NOMO-1 treated with DMSO at 0.1 percent for 48 hours (cell line): ENCODE measurements around the gene ZBTB7C.

Experiments
- DNase-seq: peaks from one replicate; lab custom pipeline; 2025; ENCODE audit not compliant: unreplicated experiment; lab: John Stamatoyannopoulos, UW

Gene ZBTB7C

DNA sequence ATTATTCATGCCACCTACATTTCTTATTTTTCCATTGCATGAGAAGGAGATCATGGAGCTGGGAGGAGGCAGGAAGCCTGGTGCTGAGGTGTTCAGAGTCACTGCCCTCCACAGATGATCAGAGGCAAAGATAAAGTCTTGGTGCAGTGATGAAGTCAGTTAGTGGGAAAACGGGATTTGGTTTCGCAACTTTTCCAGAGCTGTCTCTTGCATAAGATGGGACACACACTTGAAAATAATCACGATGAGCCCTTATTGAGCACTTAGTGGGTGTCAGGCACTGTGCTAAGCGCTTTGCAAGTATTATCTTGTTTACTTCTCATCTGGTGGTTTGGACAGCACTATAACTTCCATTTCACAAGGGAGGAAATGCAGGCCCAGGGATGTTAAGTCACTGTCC, 256.6 kb downstream of the ZBTB7C start:
- DNase-seq: no peak

DNA sequence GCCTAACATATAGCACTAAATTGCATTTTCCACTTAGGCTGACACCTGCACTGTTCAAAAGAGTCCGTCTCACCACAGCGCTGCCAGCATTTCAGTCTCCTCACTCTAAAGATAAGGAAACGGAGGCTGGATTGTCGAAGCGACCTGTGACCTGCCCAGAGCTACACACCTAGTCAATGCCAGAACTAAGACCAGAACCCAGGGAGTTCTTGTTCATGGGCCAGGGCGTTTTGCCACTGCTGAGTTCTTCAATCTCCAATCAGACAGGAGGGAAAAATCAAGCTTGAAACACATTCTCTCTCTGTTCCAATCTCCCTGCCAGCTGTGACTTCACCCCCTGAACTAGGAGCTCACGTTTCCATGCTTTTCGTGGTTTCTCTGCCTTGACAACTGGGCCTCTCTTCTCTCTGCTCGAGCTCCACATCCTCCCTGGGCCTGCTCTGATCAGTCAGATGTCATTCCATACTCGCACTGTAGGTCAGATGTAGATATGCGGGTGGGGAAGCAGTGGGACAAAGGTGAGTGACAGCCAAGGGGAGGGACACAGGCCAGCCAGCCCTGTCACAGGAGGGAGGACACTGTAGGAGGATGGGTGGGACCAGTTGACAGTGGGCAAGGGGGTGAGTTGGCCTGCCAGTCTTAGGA, 257.6 kb downstream of the ZBTB7C start:
- no peak for DNase-seq

DNA sequence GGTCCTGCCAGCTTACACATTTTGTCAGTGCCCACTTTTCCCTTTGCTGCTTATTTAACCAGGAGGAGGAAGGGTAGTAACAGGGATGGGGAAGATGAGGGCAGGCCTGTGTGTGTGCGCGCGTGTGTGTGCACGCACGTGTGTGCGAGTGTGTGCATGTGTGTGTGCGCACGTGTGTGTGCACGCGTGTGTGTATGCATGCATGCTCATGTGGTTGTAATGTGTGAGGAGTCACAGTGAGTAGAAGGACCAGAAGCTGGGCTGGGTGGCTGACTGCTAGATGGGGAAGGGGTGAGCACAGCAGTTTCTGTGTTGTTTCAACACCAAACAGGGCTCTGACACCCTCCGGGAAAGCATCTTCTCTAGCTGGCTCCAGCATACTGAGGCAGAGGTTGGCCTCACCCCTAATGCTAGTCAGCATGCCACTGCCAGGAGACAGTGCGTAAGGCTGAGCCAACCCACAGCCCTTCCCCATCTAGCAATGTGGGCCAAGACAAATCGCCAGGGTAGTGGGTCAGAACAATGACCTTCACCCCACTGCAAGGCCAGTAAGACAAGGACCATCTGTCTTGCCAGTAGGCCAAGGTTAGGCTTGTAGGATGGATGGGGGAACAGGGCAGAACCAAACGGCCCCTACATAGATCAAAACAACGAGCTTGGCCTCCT, 260.0 kb downstream of the ZBTB7C start:
- DNase-seq: no peak

DNA sequence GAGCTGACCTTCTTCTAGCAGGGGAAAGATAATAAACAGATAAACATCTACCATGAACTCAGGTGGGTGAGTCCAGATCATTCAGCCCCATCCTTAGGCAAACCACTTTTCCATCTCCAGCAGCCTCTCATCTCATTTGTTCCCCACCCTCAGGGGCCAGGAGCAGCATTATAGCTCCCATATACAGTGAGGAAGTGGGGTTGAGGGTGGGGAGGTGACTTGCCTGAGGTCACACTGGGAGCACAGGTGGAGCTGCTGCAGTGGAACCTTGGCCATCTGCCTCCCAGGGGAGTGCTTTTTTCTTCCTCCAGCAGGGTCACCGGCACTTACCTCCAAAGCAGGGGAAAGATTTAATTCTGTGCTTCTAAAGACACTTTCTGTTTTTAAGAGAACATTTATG, 266.2 kb downstream of the ZBTB7C start:
- DNase-seq: no peak

DNA sequence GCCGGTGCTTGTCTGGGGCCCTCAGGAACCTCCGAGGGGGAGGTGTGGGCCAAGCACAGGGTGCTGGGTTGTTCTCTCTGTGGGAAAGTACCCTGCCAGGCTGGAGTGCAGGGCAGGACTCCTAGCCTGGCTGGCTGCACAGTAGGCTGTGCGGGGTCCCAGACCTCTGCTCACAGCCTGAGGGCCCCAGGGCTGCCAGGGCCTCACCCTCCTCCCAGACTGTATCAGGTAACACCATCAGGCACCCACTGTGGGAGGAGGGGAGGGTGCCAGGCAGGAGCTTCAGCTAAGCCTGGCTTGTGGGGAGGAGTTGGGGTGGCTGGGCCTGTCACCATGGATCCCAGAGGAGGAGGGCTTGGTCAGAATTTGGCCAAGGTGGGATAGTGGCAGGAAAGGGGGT, 266.8 kb downstream of the ZBTB7C start:
- no peak for DNase-seq

DNA sequence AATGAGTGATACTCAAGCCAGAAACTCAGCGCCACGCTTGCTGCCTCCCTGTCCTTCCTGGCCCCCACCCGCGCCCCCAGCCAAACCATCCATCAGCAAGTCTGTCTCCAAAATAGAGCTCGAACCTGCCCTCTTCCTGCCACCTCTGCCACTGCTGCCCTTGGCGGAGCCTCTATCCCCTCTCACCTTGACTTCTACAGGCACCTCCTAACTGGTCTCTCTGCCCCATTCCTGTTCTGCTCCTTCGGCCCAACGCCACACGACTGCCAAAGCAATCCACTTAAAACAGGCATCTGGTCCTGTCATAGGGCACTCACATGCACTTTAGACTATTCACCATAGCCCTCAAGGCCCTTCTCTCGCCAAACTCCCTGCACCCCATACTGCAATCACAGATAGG, 268.5 kb downstream of the ZBTB7C start:
- no peak for DNase-seq

DNA sequence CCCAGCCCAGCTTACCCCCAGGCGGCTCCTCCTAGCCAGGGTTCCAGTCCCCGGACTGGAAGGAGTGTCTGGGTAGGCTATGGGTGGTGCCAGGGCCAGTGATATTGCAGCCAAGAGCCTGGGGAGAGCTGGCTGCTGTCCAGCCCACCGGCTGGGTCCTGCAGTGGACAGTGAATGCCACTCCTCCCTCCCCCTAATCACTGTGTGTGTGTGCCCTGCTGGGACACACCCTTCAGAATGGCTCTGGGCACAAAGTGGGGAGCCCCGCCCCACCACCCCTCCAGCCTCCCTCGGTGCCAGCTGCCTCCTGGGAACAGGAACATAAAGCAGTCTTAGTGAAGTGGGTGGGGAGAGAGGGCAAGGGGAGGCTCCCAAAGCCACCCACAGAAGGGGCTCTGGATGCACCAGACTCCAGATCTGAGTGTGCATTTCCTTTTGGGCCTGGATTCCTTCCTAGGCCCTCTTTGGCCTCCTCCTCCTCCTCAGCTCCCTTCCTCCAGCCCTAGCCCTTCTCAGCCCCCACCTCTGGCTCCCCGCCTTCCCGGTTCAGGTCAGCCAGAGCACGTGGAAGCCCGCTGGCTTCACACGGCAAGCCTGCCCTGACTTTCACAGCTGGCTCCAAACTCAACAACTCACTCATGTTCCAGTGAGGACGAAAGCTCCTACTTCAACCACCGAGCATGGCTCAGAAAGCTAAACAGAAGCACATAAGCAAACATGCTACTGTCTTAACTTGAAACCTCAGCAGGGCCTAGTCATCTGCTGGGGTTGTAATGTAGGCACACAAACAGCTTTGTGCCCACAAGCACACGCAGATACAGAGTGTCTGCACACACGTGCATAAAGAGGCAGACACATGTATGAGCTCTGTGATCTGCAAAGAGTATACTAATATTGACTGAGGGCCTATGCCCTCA, 269.5 kb downstream of the ZBTB7C start:
- no peak for DNase-seq

DNA sequence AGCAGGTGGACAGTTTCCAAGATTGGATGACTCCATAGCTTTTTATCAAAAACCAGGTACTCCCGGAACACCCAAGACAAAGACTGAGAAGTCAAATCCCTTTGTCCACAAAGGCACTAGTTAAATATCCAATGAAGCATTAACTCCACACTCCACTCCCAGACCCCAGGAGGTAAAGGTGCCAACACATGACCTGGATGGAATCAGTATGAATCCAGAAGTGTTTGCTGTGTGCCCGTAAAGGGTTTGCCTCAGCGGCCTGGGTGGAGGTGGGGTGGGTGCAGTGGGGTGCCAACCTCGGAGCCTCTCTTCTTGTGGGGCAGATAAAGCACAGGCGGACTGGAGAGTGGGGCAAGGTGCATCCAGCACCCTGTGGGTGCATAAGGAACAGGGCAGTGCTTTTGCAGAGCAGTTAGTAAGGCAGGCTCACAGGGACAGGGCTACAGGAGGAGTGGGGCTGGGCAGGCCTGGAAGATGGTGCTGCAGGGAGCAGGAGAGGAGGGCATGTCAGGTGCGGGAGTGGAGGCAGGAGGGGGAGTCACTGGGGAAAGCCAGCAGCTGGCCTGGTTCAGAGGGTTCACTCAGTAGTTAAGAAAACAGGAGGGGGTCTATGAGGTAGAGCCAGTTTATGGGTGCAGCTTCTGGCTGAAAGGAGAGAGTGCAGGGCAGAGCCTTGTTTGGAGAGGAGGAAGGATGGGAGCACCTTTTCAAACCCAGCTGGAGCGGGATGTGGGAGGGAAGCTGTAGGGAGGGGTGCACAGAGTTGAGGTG, 270.3 kb downstream of the ZBTB7C start:
- no peak for DNase-seq

DNA sequence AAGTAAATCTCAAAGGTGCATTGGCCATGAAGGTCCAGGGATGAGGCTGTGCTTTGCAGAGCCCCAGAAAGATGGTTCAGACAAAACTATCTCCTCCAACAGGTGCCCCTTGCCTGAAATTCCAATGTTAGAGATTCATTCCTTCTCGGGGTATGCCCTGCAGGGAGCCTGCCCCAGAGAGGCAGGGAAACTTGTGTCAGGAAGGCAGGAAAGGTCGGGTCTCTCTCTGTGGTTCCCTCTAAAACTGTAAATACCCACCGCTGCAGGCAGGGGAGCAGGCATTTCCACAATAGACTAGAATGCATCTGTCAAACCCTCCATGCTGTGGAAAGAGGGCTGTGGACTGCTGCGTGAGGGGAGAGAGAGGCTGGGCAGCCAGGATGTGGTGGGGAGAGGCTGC, 271.0 kb downstream of the ZBTB7C start:
- DNase-seq: no peak

DNA sequence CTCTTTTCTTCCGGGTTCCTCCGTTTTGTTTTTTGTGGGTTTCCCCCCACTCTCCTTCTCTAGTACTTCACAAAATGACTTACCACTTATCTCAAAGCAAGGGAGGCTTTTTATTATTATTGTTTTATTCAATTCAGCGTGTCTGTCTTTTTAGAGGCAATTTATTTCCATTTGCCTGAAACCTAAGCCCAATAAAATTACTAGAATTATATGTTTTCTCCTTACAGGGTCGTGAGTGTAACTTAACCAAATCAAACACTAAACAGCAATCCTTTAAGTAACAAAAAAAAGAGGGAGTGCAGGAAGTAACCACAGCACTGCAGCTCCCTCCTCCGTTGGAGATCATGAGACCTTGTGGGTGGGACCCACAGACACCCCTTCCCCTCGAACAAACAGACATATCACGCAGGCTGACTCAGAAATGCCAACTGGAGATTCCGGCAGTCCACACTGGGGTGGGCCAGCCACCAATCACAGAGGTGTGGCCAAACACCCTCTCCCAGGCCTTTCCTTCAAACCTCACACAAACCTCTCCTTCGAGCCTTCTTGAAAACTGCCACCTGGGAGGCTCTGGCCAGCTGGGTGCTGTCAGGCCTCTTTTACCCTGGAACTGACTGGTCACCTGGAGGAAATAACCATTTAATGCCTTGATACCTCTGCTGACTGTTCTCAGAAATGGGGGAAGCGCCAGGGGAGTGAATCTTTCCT, 271.7 kb downstream of the ZBTB7C start:
- DNase-seq: no peak

DNA sequence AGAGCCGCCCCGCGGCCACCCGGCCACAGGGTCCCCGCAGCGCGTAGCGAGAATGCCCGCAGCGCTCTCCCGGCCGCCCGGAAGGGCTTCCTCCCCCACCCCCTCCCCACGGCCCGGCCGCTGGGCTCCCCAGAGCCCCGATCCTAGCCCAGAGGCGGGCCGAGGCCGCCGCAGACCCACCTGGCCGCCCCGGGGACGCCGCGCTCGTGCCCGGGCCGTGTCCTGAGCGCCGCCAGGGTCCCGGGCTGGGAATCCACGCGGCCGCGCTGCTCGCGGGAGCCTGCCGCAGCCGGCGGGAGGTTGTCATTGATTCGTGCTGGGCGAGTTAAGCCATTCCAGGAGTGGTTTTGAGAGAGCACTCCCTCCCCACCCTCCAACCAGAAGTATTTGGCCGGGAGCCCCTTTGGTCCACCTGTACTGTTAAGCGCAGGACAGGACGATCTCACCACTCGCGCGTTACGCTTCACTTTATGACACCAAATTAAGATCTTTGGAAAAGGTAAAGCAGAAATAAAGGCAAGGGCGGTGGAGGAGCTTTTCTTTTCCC, 272.3 kb downstream of the ZBTB7C start:
- no peak for DNase-seq

DNA sequence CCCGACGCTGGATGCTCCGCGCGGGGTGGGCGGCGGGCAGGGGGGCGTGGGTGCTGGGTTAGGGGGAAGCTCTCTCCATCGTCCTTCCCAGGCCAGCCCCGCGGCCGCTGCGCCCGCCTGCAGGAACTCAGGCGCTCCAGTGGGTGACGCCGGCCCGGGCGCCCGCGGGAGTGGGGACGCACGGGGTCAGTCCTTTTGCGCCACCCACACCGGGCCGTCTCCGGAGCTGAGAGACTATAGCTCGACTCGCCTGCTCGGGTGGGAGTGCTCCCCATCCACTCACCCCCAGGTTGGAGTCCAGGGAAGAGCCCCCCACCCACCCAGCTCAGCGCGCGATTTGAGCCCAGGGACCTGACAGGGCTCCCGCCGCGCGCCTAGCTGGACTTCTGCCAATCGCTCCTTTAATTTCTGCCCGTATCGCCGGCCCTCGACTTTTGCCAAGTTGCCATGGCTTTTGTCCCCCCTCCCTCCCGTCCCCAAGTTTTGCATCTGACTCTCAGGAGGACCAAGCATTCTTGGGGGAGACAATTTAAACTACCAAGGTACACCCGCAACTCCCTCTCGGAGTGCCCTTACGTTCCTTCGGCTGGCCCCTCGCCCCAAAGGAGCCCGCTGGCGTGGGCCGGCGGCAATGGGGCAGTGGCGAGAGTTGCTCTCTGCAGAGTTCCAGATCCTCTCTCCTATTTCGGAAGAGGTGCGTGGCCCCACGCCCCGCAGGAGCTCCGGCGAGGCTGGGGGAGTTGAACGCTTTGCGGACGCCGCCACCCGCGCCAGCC, 272.9 kb downstream of the ZBTB7C start:
- DNase-seq: no peak

DNA sequence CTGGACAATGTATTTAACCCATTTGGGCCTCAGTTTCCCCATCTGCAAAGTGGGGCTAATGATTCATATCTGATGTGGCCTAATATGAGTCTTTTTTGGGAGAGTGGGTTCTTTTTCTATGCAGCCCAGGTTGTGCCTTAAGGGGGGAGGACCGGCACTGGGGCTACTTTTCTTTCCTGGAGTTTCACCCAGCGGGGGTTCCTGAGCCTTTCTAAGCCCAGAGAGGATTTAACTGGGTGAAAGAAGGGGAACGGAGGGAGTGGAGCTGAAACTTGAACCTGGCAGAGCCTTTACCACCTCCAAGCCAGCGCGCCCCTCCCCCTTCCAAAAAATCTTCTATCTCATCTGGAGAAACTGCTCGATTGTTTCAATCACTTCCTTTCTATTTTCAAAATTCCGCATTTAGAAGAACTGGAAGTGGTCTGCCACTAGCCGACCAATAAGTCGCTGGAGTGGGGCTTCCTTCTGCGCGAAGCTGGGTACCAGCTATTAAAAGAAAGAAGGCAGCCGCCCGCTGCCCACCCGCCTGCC, 273.7 kb downstream of the ZBTB7C start:
- no peak for DNase-seq

DNA sequence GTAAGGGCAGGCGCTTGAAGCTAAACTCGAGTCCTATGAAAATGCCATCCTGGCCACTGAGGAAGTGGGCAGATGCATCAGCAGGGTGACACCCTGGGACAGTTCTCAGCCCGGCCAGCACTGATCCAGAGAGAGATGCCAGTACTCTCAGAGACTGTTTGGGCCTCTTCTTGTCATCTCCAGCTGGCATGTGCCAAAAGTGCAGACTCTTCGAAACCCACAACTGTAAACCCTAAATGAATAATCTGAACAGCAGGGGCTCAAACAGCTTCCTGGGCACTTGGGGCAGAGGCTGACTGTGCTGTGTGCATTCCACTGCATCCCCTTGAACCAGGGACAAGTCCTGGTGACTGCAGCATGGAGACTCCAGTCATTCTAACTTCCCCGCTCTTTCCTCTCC, 274.6 kb downstream of the ZBTB7C start:
- DNase-seq: no peak

DNA sequence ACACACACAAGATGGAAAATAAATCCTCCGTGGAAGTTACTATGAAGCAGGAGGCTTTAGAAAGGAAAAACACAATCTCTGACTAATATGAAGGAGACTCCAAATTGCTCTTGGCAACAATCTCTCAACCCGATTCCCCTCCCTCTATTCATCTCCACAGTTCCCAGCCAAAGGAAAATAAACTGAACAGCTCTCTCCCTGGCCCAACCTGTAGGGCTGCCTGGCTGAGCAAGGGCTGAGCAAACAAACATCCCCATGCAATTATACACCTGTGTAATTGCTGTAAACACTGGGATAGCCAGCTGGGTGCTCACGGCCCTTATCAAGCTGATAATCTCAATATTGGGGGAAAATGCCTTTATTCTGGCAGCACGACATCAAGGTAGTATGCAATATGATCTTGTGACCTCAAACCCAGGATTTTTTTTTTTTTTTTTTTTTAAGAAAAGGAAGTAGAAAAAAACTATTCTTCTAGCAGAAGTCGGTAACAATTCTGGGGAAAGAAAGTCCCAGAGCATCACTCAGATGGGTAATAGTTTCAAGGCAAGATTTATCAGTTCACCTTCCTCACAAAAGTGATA, 275.4 kb downstream of the ZBTB7C start:
- DNase-seq: no peak

DNA sequence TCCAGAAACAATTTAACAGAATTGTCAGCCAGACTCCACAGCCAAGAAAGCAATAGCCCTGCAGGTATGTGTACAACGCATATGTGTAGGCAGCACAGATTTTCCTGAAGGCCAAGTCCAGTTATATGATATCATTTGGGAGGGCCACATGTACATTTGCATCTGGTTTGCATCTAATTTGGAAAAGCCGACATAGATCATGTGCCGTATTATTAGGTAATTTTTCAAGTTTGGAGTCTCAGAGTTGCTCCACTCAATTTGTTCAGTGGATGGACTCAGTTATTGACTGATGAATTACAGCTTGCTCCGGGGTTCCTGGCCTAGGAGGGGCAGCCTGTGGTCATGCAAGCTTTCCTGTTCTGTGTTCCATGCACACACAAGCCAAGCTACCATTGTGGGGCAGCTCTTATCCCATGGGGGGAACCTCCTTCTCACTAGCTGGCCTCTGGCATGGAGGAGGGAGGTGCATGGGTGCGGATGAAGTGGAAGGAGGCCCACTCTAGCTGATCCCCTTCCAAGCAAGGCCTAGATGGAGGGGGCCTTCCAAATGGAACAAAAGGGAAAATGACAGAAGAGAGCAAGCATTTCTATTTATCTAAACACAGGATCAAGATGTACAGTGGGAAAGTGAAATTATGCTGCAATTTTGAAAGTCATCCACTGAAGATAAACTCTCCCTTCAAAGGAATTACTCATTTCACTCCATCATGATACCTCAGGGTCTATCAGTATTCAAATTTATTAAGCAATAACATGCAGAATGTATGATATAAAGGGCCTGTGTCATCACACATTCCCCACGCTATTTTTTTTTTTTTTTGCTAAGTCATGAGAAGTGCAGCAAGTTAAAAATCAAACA, 276.2 kb downstream of the ZBTB7C start:
- no peak for DNase-seq

DNA sequence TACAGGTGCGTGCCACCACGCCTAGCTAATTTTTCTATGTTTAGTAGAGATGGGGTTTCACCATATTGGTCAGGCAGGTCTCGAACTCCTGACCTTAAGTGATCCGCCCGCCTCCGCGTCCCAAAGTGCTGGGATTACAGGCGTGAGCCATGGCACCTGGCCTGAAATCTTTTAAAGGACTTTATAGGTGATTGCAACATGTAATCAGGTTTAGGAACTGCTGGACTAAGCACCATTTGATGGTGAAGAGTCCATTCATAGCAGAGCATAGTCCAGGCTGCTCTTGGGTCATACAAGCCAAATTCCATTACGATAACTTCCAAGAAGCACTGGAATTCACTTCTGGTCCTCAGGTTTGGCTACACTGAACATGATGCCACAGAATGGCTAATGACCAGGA, 278.1 kb downstream of the ZBTB7C start:
- DNase-seq: no peak

DNA sequence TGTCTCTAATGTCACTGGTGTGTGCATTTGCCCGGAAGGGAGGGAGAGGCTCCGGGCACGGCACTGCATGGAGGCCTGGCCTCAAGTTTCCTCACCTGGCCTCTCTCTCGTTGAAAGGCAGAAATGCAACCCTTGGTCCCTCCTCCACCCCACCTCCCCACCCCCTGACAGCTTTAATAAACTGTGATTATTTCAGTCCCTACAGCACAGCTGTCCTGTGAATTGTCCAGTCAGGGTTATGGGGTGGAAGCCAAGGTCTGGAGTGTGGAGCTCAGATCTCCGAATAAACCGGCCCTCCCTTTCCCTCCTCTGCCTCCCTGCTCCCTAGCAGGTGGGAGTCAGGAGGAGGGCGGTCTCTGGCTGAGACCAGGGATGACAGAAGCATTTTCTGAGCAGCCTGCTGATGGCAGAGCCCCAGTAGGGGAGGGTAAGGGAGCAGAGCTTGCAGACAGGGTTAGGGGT, 279.5 kb downstream of the ZBTB7C start:
- no peak for DNase-seq
